HG03039 (cell line): ENCODE results near the gene SLAMF1.
"Not testable (repeated sequence)": the region's sequence is repeated elsewhere in the genome, so short reads cannot be mapped to it uniquely, and the experiment has no call there.

Experiments
- ATAC-seq: cut with Tn5 transposase; IDR thresholded peaks from one replicate; pipeline ENCODE4 v1.9.1; 2021; ENCODE audit warnings: mild to moderate bottlenecking, moderate library complexity; ENCODE audit not compliant: unreplicated experiment

SLAMF1 gene

DNA sequence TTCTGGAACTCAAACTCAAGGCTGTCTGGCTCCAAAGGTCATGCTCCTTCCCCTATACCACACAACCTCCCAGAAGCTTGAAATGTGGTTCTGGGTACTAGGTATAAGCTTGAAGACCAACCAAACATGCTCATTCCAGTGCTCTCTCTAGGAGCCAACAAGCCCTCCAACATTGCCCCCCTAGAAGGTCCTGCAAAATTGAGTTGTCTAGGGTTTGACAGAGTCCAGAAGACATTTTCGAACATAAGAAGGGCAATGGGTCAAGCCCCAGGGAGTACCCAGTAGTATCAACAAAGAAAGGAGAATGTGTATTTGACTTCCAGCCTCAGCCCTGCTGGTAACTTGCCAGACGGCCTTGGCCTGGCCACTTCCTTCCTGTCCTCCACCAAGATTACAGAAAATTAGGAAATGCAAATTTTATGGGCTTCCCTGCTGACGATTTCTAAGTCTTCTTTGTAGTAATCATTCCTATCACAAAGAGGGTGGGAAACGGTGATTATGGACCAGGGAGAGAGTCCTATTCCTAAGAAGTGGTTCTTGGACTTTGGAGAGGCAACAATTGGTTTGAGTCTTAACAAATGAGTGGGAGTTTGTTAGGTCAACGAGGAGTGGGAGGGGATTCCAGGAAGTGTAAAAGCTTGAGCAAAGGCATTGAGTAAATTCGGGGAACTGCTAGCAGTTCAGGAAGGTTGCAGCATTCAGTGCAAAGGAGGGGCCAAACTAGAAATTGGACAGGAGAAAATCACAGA, 18.7 kb upstream of the SLAMF1 start:
- ATAC-seq = no peak

DNA sequence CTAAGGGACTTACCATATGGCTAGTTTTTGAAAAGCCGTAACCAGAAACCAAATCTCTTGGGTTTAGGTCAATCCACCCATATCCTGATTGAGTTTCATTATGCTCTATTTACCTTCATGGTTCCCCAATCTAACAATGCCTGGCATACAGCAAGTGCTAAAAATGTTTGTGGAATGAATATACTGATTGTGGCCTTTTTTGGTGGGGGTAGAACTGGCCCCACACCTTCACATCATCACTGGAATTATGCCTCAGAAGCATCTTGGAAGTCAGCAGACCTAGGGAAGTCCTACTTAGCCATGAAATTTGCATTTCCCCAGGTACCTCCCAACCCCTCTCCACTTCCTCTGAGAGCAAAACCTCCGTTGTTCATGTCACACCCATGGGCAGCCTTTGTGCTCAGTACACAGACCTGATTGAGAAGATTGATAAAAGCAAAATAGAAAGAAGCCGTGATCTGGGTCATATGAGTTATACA, 17.8 kb upstream of the SLAMF1 start:
- ATAC-seq = peak; percentile 59

DNA sequence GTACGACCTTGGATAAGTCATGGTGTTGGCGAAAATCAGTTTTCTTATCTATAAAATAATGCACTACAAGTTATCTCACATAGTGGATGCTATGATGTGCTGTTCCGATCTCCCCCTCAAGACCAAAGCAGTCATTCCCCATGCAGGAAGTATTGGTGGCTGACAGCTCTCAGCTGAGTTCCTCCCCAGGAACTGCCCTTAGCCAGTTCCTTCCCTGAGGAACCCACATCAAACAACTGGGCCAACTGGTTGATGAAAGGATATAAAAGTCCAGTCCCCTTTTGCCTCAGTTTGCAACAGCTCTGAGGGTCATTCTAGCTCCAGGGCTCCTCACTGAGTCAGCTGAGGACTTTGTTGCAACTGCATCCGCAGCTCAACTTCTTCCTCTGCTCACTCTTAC, 16.1 kb upstream of the SLAMF1 start:
- no peak for ATAC-seq

DNA sequence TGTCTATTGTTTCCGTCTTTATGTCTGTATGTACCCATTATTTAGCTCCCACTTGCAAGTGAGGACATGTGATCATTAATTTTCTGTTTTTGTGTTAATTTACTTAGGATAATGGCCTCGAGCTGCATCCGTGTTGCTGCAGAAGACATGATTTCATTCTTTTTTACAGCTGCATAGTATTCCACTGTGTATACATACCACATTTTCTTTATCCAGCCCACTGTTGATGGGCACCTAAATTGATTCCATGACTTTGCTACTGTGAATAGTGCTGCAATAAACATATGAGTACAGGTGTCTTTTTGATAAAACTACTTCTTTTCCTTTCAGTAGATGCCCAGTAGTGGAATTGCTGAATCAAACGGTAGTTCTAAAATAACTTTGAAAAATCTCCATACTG, 12.7 kb upstream of the SLAMF1 start:
- ATAC-seq = no peak

DNA sequence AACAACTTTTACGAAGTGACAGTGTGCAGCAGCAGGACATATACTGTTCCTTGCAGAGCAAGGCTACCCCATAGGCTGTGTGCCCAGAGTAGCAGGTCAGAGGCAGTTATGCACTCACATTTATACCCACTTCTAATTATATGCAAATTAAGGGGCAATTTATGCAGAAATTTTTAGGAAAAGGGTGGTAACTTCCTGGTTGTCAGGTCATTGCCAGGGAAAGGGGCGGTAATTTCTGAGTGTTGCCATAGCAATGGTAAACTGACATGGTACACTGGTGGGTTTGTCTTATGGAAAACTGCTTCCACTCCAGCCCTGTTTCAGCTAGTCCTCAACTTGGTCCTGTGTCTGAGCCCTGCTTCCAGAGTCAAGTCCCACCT, 12.0 kb upstream of the SLAMF1 start:
- ATAC-seq = no peak

DNA sequence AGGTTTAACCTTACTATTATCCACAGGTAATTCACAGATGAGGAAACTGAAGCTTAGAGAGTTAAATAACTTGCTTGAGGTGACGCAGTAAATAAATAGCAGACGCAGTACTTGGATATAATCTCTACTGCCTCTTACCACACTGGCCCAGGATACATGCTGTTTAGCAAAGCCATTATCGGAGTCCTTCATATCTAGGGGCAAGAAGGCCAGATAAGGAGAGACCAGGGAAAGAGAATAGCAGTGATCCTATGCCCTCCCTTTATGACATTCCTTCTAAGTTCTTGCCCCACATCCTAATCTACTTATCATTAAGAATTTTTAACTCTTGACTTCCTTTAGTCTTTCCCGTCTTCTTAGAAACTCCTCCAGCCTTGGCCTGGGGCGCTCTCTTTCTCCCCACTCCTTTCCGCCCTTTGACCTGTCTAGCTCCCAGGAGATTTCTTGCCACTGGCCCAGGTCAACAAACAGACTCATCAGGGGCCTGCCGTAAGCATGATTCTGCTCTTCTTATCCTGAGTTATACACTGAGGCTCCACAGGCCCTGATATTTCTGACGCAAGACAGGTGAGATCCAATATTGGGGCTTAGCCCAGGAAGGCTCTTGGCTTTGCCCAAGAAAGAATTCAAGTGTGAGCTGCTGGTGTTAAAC, 11.4 kb upstream of the SLAMF1 start:
- ATAC-seq = no peak

DNA sequence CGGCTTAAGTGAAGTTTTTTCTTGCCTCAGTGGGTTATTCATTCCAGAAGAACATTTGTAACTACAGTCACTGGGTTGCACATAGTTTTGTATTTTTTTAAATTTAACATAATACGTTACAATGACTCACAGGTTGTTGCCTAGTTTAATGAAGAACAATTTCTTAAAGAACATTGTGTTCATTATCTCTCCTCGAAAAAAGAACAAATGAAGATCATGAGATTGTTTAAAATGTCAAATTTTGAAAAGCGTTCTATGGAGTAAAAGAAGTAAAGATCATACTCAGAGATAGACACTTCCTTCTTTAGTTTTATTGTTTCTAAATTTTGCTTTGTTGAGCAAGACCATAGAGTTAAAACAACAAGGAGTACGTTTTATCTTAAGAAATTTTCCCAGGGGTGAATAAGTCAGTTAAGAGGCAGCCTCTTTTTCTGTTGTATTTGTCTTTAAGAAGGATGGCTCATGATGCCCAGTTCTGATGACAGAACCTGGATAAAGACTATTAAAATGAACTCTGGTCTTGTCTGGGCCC, 10.5 kb upstream of the SLAMF1 start:
- no peak for ATAC-seq

DNA sequence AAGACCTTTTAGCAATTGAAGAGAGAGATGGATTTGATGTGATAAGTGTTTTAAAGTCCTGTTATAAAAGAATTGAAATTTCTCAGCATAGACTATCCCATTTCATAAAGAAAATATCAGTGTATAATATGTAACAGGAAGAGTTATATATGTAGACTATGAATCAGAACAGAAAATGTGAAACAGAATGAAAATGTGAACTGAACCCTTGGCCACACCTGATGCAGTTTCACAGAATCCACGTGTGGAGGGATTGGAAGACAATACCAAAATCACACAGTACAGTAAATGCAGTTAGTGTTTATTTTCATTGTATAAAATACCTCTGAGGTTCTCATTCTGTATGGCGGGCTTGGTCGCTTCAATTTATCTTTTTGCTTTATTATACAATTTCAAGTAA, 9.9 kb upstream of the SLAMF1 start:
- no peak for ATAC-seq

DNA sequence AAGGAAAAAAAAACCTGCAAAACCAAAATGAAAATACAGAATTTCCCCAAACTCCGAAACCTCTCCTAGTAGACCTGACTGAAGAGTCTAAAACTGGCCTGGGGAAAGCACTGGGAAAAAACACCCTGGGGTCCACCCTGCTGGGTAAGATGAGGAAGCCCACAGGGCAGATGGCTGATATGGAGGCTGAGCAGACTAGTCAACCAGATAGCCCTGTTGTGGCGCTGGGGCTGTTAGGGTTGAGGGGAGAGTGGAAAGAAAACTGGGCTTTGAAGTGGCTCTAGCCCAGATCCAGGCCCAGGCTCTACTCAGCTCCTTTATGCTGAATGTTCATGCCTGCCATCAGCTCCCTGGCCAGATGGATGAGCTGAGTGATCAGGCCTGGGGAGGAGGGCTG, 6.8 kb upstream of the SLAMF1 start:
- peak; percentile 51 for ATAC-seq

DNA sequence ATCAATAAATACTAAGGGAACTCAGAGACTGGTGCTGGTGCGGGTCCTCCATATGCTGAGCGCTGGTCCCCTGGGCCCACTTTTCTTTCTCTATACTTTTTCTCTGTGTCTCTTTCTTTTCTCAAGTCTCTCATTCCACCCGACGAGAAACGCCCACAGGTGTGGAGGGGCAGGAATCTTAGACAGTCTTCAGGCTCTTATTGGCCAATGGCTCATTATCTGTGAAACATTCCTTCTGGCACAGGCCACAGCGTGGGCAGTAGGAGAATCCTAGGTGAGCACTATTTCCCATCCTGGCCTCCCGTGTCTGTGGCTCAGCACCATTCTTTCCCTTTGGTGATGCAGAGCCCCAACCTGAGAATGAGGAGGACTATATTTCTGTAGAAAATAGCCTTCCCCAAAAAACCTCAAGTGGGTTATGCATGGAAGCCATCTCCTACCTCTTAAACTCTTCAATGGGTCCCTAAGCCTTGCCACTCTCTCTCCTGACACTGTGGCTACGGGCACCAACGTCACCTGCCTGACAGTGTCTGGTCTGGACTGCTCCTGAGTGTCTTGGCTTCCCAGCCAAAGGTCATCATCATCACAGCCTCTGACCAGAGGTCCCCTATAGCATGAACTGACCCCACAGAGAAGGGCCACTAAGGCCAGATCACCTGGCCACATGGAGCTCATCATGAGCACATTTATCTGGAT, 6.2 kb upstream of the SLAMF1 start:
- peak; percentile 5 for ATAC-seq

DNA sequence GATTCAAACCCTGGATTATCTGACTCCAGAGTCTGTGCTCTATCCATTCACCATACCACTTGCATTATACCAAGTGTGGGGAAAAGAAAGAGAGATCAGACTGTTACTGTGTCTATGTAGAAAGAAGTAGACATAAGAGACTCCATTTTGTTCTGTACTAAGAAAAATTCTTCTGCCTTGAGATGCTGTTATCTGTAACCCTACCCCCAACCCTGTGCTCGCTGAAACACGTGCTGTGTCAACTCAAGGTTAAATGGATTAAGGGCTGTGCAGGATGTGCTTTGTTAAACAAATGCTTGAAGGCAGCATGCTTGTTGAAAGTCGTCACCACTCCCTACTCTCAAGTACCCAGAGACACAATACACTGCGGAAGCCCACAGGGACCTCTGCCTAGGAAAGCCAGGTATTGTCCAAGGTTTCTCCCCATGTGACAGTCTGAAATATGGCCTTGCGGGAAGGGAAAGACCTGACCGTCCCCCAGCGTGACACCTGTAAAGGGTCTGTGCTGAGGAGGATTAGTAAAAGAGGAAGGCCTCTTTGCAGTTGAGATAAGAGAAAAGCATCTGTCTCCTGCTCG, 5.3 kb upstream of the SLAMF1 start:
- not testable (repeated sequence) for ATAC-seq

DNA sequence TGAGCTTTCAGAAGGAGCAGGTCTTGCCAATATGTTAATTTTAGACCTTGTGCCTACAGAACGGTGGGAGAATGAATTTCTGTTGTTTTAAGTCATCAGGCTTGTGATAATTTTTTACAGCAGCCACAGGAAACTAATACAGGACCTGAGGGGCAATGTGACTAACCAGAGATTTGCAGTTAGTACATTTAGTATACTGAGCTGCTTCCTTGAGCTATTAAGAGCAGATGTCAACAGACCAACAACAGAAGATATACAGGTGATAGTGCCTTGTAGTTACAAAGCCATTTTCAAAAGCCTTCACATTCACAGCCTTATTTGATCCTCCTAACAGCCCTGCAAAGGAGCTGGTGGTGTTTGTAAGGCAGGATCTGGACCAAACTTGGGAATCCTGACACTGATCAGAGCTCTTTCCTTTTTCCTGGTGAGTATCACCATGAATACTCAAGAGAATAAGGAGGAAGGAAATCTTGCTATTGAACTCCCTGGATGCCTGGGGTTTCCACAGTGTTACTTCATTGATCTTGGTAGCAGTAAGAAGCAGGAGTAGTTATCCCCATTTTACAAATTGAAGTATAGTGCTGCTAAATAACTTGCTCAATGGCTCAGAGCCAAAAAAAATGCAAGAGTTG, 4.7 kb upstream of the SLAMF1 start:
- no peak for ATAC-seq

DNA sequence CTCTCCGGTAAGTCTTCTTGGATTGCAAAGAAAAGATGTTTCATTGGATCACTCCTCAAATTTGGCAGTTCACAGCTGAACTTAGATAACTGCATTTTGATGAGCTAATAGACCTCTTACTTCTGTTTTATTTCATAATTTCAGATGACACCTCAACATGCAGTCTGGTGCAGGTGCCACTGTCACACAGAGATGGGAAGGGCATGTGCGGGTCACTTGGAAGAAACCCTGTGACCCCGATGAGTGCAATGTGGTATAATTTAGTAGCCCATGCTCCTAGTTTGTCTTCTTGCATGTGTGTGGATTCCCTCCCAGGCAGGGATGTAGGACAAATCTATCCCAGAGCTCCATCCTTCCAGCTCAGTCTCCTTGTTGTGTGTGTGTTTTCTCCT, 481 bp upstream of the SLAMF1 start:
- no peak for ATAC-seq

DNA sequence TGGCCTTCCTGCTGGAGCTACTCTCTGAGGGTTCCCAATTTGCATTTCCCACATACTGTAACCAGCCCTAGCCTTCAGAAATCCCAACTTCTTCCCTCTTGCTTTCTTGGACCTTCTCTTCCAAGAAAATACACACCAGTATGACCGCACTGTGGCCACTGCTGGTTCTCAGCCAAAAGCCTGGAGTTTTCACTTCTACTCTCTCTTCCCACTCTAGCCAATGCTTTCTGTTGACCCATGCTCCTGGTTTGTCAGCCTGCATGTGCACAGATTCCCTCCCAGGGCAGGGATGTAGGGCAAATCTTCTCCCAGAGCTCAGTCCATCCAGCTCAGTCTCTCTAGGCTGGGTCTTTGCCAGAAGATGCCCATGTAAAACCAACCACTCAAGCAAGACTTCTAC, 664 bp downstream of the SLAMF1 start:
- ATAC-seq = no peak

DNA sequence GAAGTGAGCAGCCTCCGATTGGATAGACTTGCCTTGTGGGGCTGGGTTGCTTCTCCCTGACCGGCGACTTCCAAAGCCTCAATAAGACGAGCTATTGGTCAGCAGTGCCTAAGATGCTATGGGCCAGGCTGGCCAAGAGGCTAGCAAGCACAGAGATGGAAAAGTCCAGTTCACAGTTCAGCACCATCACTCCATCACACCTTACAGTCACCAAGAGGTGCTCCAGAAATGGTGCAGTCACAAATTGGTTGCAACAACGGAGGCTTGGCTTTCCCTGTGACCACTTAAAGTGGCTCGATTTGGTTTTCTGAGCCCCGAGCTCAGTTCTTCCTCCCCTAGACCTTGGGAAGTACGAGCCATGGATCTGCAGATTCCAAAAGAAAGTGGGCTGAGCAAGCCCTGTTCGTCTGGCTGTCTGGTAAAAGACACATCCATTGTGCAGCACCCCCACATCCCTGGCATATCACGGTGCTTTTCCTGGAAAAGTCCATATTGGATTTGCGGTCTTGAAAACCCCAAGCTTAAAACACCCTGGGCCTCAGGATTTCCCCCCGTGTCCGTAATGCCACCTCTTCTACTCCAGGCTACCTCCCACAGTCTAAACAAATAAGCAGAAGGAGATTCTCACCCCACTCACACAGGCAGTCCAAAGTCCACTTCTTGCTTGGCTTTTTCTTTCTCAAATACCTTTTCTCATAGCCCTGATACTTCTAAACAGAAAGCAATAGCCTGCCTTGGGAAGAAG, 1.3 kb downstream of the SLAMF1 start:
- ATAC-seq = no peak

DNA sequence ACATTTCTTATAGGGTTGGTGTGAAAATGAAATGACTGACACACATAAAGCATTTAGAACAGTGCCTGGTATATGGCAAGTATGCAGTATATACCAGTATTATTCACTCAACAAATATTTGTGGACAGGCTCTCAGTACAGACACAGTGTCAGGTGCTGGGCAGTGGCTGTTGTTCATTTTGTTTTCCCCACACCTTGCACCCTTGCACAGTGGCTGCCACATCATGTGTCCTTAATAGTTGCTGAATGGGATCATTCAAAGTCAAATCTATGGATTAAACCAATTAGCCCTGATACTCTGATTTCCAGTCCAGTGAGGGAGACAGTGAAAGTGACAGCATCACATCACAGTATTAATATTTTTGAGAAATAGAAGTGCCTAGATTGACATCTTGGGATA, 2.4 kb downstream of the SLAMF1 start:
- ATAC-seq = no peak

DNA sequence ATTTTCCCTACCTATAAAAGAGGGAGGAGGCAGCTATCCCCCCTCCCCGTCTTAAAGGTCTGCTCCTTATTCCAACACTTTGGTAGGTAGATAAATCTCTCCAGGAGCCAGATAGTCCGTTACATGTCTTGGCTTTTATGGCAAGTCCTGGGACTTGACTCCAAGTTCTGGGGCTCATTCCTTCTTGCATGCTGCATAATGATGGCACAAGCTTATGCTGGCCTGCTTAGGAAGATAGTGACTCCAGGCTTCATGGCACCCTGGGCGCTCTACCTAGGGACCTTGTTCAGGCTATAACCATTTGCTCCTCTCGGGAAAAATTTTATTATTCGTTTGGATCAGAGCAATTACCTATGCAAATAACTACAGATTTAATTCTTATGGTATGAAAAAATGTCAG, 3.7 kb downstream of the SLAMF1 start:
- ATAC-seq = no peak

DNA sequence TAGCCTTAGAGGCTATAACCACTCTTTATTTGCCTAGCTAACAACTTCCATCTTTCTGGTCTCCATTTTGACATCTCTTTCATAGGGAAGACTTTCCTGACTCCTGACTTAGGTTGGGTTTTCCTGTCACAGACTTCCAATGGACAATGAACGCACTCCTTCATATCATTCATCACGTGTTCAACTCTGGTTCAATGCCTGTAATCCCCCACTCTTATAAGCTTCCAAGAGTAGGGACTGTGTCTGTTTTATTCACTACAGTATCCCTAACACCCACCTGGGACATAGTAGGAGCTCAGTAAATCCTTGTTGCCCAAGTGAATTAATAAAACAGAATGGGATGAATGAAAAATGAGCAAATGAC, 4.6 kb downstream of the SLAMF1 start:
- ATAC-seq = no peak

DNA sequence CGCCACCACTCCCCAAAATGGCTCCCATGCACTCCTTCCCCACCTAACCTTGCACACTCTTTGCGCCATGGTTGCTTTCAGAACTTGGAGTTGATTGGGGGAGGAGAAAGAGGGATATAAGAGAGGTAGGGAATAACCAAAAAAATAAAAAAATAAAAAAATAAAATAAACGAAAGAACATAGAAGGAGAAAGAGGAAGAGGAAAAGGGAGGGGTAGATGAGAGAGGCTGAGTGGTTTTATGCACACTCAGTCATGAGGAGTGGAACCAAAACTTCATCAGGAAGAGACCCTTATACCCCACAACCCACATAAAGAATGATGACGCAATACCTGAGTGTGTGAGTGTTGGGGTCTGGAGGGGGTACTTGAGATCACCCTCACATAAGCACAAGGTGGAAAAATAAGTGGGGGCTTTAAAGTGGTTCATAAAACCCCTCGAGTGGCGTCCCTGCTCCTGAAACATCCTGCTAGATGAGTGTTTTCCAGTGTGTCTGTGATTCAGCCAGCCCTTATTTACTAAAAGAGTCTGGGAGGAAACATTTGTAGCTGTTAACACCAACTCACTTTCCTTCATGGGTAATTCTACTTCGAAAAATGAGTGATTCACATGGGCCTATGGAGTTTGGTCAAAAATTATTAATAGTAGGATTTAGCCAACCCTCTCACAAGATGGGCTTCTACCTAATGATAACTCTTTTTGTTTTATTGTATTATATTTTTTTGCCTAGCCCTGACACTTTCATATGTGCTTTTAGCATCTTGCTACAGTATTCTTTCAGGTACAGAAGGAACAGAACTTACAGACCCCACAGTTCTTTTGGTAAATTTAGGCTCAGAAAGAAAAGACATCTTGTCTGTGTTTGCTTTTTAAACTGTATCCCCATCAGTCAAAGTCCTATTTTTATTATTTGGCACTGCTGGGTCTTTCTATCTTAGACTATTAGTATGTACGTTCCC, 5.2 kb downstream of the SLAMF1 start:
- ATAC-seq = no peak
